Measurements from ENCODE around the gene ZPR1. TPM values are rescaled to one million over a fixed set of nuclear protein-coding genes. Genes with fewer than 3 reads are reported as not detected.

ZPR1 gene
- total RNA-seq, 4 donors from 2014 or later: 21.7 to 33.8 (median 26.1) TPM

- TF ChIP-seq POLR2A (IDR thresholded peaks at IDR 0.05): no peak
- no peak for TF ChIP-seq CTCF (IDR thresholded peaks at IDR 0.05)
- 53 to 61% methylated on average over 4 of the region's 4 CpGs for WGBS, 2 donors
- no peak for DNase-seq (ENCODE audit: low spot score in 2 of 2)
- intact Hi-C loops (cut with DNase I; ENCODE audit: low total_unique reads): no loop called here
- H3K4me3 ChIP-seq (ENCODE audit: low read depth, poor library complexity, severe bottlenecking): no peak overlapping the region
Measured at GRCh38 chr11:116788534-116788933, 711 bp upstream of the ZPR1 start.

GRCh38 chr11:116787436-116787785 lies 412 bp downstream of the ZPR1 start:
- 0% methylated on average over 15 of the region's 15 CpGs for WGBS, 2 donors
- peak overlapping the region; percentile 96 for H3K4me3 ChIP-seq (ENCODE audit: low read depth, poor library complexity, severe bottlenecking)
- no peak for DNase-seq (ENCODE audit: low spot score in 2 of 2)
- intact Hi-C loops (cut with DNase I; ENCODE audit: low total_unique reads): no loop called here
- TF ChIP-seq POLR2A (IDR thresholded peaks at IDR 0.05) (no peak), CTCF (IDR thresholded peaks at IDR 0.05) (no peak)

- WGBS, 2 donors: 50 to 69% methylated on average over 5 of the region's 5 CpGs
- TF ChIP-seq POLR2A (IDR thresholded peaks at IDR 0.05) (no peak), CTCF (IDR thresholded peaks at IDR 0.05) (no peak)
- no peak for DNase-seq (ENCODE audit: low spot score in 2 of 2)
- peak overlapping the region; percentile 96 for H3K4me3 ChIP-seq (ENCODE audit: low read depth, poor library complexity, severe bottlenecking)
- intact Hi-C loops (cut with DNase I; ENCODE audit: low total_unique reads): no loop called here
Measured at GRCh38 chr11:116786966-116787365, 857 bp downstream of the ZPR1 start.

- TF ChIP-seq POLR2A (IDR thresholded peaks at IDR 0.05) (no peak), CTCF (IDR thresholded peaks at IDR 0.05) (no peak)
- DNase-seq (ENCODE audit: low spot score in 2 of 2): no peak
- WGBS, 2 donors: 89 to 92% methylated on average over 2 of the region's 2 CpGs
- no peak overlapping the region for H3K4me3 ChIP-seq (ENCODE audit: low read depth, poor library complexity, severe bottlenecking)
- intact Hi-C loops (cut with DNase I; ENCODE audit: low total_unique reads): no loop called here
Measured at GRCh38 chr11:116786326-116786725, 1.5 kb downstream of the ZPR1 start.

GRCh38 chr11:116782728-116783127 lies 5.1 kb downstream of the ZPR1 start:
- 79 to 93% methylated on average over 4 of the region's 4 CpGs for WGBS, 2 donors
- intact Hi-C loops (cut with DNase I; ENCODE audit: low total_unique reads): no loop called here
- no peak overlapping the region for H3K4me3 ChIP-seq (ENCODE audit: low read depth, poor library complexity, severe bottlenecking)
- TF ChIP-seq POLR2A (IDR thresholded peaks at IDR 0.05) (no peak), CTCF (IDR thresholded peaks at IDR 0.05) (no peak)
- DNase-seq (ENCODE audit: low spot score in 2 of 2): no peak

- no peak for TF ChIP-seq POLR2A (IDR thresholded peaks at IDR 0.05)
- no peak for TF ChIP-seq CTCF (IDR thresholded peaks at IDR 0.05)
- 91 to 94% methylated on average over 4 of the region's 4 CpGs for WGBS, 2 donors
- no peak for DNase-seq (ENCODE audit: low spot score in 2 of 2)
- H3K4me3 ChIP-seq (ENCODE audit: low read depth, poor library complexity, severe bottlenecking): no peak overlapping the region
- intact Hi-C loops (cut with DNase I; ENCODE audit: low total_unique reads): no loop called here
Measured at GRCh38 chr11:116778556-116778955, 9.3 kb downstream of the ZPR1 start.
